HG03520 (cell line): ENCODE data around the gene CXCR6.

Source experiments
- ATAC-seq: cut with Tn5 transposase; IDR thresholded peaks from one replicate; pipeline ENCODE4 v1.9.1; 2021; ENCODE audit warnings: mild to moderate bottlenecking, moderate library complexity; ENCODE audit not compliant: unreplicated experiment

The CXCR6 gene

DNA sequence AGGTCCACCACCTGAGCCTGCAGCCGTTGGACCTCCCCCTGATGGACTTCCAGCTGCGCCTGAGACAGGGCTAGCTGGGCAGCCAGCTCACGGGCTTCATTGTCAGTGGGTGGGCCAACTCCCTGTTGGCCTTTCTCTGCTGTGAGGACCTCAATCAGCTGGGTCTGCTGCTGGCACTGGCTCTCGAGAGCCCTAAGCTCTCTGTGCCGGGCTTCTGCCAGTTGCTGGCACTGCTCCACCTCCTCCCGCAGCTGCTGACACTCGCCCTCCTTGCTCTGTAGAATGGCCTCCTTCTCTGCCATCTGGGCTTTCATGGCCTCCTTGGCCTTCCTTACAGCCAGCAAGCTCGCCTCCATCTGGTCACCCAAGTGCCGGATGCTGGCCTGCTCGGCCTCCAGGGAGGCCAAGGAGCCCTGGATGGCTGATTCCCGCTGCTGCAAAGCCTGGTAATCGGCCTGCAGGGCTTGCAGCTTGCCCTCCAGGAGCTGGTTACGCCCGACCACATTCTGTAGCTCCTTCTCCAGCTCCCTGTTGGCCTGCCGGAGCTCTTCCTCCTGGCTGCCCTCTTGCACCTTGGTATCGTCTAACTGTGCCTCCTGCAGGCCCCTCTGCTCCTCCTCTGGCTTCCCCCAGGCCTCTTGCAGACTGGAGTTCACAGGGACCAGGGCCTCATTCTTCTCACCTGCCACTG is 23.8 kb downstream of the CXCR6 start:
- no peak for ATAC-seq

DNA sequence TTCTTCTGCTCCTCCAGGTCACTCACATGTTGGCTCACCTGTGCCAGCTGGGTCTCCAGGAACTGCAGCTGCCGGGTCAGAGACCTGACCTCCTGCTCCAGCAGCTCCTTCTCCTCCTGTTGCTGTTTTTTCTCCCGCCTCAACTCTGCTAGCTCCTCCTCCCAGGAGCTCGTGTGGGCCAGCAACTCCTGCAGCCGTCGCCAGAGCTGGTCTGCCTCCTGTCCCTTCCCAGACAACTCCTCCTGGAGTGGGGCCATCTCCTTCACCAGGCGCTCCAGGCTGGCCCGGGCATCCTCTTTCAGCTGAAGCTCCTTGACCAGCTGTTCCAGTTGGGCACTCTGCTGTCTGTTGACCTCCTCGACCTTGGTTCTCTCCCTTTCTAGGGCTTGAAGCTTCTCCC is 24.5 kb downstream of the CXCR6 start:
- no peak for ATAC-seq

DNA sequence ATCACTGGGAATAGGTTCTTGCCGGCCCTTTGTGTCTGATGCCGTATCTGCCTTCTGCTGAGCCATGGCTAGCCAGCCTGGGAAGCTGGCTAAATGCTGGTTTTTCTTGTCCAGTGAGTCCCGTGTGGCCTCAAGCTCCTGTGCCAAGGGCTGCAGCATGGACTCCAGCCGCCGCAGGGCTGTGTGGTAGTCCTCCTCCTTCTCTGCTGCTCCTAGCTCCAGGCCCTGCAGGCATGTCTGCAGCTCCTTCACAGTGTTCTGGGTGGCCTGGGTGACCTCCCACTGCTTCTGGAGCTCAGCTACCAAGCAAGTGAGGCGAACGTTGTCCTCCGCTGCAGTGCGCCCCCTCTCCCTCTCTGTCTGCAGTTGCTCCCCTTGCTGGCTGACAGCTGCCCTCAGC is 24.9 kb downstream of the CXCR6 start:
- no peak for ATAC-seq

DNA sequence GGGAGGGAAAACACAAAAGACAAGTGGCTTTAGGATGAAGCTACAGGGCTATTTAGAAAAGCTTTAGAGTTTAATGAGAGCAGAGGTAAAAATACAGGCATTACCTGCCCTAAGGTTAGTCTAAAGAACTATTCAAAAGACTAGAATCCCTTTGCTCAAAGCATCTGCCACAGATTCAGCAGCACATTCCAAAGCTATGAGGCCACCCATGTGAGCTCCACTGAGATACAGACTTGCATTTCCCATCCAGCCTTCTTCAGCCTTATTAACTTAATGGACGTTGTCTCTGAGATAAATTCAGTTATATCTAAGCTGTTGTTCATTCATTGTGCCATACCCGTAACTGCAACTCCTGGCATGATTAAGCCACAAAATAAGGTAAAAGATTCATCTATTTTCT is 25.4 kb downstream of the CXCR6 start:
- ATAC-seq = no peak

DNA sequence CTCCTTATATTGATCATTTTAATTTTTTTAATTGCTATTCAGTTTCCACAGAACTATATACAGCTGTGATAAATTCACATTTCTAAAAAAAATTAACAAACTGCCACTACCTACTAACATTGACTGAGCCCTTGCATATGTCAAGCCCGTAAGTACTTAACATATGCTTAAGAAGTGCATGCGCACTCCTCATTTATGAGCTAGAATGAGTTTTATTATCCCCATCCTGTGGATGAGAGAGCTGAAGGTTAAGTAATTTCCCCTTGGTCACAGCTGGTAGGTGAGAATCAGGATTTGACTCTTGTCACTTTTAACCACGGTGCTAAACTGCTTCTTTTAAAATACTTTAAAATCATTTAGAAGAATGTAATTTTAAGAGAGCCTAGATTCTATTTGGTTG is 25.9 kb downstream of the CXCR6 start:
- no peak for ATAC-seq

DNA sequence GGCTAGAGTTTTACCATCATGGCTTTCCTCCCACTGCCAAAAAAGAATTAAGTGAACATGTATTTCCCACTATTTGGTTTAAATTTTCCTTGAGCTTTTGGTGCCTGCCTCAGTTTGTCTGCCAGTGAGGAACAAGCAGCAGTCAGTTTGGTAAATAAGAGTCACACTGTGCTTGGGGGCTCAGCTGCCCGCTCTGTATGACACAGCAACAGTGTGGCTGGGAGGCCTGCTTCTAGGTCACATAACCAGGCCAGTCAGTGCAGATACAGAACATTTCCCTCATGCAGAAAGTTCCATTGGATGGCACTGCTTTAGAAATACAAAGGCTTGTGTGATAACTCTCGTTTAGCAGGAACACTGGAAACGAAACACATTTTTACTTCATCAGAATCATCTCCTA is 26.7 kb downstream of the CXCR6 start:
- ATAC-seq = no peak

DNA sequence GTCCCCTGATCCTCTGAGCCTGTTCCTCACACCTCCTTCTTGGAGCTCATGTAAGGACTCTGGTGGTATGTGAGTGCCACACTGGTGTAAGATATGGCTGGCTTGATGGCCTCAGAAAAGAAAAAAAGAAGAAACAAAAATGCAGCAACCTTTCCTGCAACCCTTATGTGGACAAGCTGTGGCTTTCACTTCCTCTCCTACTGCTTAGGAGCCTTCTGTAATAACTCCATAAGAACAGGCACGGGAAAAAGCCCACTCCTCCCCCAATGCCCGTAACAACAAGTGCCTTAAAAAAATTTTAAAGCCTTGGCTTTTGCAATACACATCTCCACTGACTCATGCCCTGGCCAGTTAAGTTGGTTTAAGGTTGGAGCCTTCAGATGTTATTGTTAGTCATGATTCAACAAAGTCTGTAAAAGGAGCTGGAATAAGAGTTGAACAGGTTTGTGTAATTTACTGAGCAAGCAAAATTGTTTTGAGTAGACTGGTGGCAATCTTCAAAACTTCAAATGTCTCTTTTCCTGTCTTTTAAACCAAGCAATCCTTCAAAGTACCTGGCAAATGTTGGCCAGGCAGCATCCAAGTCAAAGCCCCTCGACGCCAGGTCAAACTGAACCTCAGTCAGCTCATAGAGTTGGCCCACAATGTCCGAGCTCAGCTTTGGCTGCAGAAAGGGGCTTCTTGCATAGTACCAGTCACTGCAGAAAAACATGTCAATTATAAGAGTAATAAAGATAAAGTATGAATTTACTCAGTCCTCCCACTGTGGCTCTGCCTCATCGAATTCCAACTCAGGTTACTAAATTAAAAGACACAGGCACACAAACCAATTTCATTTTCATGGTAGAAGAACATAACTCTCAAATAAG is 29.5 kb downstream of the CXCR6 start:
- ATAC-seq = no peak

DNA sequence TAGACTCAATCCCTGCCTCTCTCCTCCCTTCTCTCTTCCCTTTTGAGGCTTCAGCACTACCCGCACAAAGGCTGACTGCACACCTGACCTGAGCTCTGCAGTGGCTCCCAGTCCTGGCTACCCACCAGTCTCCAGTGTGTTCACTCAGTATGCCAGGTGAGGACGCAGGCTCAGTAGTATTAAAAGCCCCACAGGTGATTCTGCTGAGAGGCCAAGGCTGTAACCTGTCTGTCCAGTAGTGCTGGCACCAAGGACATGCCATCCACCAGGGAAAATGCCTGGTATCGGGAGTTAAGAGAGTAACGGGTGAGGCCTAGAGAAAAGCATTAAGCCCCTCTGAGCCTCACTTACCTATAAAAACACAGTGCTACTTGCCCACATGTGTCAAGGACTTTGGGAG is 31.4 kb downstream of the CXCR6 start:
- ATAC-seq = no peak

DNA sequence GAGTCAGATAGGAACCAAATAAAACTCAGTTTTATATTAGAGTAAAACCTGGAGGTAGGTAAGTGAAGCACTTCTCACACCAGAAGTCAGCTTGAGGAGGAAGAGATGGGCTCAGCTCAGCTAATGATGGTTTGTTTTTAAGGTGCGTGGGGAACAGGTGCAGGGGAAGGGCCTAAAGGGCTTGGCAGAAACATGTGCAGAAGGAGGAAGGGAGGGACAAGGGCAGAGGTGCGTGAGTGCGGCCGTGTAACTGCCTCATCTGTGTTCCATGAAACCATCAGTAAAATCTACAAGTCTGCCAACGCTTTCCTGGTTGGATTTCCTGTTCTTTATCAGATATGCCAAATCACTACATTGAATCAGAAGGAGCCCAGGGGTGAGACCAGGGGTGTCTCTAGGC is 32.4 kb downstream of the CXCR6 start:
- no peak for ATAC-seq

DNA sequence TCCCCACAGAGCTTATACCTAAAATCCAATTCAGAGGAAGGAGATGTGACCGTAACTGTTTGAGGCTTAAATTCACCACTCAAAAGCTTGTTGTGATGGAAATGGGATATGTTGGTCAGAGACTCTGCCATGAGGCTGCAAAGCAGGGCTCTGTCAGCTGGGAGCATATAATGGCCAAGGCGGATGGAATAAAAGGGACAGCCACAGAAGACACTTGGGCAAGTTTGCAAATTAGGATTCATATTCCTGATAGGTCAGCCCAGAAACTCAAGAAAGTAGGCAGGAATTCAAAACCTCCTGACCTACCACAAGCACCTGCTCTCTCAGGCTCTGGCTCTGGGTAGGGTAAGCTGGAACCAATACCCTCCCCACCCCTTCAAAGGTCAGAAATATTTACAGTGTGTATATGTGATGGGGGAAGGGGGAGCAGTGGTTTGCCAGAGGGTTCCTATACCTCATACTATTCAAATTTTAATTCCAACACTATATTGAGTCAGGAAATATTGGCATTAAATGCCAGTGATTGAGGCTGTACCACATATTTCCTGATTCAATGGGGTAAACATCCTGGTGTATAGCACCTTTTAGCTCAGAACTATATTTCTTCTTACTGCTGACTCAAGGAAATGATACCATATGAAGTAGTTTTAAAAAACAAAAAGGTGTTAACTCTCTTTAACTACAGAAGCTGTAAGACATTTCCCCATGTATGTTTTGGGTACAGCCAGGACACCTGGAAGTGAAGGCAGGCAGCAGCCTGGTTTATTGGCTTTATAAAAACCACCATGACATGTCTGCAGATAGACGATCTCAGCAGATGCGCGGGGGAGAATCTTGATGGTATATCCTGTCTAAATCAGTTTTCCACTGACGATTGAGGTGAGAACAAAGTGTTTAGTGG is 33.2 kb downstream of the CXCR6 start:
- ATAC-seq = no peak

DNA sequence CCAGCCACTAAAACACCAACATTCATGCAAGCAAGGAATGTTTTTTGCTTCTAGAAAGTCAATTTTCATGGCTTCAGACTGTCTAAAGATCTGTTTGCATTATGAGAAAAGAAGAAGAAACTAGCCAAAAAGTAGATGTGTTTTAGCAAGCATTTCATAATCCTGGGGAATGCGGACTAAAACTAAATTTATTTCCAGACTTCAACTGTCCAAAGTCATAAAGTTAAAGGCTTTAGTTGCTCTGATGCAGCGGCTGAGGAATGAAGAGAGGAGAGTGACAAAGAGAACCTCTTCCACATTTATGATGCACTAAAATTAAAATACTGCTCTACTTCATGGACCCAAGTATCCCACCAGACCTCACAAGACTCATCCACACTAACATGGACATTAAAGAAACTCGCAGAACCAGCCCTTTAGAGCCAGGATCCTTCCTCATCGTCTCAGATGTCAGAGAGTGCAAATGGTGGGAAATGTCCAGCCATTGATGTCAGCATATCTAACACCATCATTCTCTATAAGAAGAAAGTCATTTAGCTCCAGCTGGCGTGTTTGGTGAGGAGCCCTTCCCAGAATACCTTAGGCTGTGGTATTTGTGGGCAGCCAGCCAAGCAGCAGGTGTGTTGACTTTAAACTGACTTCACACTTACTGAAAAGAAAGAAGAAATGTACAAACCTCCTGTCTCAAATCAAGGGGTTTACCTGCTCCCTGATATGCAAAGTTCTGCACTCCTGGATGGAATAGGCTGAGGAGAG is 34.9 kb downstream of the CXCR6 start:
- no peak for ATAC-seq

DNA sequence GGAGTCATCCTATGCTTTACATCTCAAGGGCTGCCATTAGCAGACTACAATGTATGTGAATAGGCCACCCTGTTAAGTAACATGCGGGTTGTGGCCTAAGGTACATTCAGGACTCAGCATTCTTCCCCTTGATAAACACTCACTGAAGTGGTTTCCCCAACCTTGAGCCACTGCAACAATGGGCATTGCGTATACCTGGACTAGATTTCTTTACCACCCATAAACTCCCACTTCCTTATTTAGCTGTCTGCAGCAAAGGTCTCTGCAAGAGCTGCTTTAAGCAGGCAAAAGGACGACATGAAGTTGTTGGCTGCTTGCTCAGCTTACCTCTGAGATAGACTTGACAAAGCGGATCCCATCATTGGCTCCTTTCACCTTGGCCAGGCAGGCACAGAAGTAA is 36.1 kb downstream of the CXCR6 start:
- ATAC-seq = no peak

DNA sequence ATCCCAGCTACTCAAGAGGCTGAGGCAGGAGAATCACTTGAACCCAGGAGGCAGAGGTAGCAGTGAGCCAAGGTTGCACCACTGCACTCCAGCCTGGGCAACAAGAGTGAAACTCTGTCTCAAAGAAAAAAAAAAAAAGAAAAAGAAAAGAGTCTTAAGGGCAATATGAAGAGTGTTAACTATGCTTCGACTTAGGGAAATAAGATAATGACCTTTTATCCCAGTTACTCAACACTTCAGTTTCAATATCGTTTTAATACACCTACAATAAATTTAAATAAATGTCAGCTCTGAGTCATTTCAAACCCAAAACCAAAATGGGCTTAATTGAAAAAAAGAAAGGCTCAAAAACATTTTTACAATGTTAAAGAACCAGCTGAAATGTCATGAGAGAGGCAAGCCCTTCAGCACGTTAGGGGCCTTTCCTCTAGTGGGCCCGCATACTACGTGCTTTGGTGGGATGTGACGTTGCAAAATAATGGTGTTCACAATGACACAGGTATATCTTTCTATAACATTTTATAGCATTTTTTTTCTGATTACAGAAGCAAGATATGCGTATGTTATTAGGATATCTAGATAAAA is 37.1 kb downstream of the CXCR6 start:
- no peak for ATAC-seq

DNA sequence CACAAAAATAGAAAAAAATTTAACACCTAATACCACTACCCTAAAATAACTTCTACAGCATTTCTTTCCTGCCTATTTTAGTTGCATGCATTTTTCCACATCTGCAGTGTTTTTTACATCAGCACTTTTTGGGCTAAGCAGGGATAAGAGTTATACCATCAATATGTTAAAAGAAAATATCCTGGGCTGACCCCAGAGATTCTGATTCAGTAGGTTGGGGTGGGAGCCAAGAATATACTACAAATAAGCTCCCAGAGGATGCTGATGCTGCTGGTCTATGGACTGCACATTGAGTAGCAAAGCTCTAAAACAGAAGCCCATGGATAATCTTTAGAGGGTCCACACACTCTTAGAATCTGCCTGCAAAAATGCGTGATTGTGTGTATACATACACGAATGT is 37.6 kb downstream of the CXCR6 start:
- ATAC-seq = no peak

DNA sequence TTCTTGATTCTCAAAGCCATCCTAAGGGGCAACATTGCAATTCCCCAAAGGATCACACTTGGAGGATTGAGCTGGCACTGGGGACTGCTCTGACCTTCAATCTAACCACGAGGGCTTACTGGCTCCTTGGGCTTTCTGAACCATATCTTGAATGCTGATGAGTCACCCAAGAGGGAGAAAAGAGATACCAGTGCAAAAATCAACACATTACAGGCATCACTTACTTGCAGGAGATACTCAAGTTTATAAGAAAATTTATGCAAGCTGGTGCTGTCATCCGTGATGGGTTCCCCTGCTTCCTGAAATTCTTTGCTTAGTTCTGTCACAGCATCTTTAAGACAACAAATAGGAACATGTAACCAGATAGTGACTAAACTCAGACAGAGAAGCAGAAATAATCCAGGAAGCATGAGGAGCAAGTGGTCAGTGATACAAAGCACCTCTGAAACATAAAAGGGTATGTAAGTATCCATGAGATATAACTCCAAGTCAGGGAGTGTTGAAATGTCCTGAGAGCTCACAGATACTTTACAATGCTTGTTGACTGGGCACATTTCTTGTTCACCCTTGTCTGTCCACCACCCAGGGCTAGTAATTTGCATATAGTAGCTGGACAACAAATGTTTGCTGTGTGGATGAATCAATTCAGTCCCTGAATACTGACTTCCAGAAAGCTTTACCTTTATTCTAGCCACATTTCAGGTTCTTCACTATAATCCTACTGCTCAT is 38.2 kb downstream of the CXCR6 start:
- ATAC-seq = no peak

DNA sequence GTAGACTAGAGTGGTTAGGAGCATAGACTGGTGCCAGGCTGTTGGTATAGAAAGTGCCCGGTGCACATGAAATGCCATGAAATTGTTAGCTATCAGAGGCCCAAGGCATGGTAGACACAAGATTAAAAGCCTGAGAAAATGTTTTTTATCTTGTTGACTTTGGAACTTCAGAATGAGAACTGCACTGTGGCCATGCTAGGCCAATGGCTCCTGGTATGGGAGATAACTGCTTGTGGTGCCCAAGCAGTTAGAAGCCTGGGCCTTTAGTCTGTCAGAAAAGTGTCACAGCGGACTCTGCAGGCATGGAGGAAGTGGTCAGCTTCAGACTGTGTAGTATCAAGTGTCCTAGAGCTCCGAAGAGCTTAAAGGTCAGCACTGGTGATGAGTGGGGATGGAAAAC is 40.5 kb downstream of the CXCR6 start:
- ATAC-seq = no peak

DNA sequence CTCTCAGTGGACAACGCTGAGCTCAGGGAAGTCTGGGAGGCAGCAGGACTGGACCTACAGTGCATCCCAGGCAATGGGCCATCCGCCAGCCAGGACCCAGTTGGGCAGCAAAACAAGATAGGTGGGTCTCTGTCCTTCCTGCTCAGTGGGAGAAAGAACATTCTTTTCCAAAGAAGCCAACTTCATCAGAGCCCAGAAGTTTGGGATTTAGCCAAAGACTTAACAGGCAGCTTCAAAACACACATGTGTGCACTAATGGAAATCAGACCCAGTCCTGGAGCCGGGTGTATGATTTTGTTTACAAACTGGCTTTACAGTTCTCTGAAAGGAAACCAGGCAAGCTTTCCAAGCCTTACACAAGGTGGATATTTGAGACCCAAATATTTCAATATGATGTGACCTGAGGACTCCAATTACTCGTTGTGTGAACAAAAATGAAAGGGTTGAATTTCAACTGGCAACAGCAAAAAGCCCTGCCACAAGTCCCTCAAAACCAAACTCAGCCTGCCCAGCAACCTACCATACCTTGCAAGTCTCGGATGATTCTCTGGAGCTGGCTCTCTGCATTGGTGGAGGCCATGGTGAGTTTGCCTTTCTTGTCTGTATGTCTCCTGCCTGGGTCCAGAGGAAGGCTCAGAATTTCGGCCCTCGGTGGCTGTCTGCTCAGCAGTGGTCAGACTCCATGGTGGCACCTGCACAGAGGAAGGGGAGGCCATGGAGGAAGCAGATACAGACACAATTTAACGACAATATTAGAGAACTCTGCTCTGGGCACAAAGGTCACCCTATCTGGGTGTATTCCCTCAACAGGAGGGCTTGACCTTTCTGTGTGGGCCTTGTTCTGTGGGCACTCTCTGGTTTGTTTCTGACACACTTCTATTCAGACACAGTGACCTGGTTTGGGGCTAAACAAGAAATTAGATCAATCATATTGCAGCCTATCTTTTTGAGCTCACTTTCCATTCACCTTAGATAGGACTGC is 41.4 kb downstream of the CXCR6 start:
- no peak for ATAC-seq

DNA sequence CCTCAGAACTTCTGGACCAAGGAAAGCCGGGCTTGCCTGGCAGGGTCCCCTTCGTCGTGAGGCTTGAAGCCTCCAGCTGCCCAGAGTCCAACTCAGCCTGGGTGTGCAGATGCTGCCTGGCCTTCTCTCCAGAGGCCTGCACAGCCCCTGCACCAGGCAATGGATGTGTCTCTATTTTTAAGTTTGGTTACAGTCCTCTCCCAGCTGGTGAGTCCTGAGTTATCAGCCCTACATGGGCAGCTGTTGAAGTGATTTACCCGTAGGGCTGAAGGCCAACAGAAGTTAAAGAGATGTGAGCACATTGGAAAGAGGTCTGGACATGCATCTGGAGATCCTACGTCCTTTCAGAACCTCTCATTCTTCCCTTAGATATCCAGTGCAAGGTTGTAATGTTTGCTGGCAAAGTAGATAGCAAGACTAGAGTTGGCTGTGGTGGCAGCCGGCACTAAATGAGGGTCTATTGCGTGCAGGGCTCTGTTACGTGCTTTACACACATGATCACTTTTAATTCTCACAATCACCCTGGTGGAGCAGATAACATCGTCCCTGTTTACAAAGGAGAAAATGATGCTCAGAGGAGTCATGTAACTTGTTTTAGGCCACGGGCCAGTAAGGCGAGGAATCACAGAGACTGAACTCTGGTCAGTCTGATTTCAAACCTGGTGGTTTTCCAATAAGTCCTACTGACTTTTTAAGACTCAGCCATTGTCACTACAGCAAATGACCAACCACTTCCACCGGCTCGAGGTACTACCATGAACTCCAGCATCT is 42.5 kb downstream of the CXCR6 start:
- ATAC-seq = no peak
